ENCODE results near the gene FAM237A. TPM values are rescaled to one million over a fixed set of nuclear protein-coding genes. Genes with fewer than 3 reads are reported as not detected.

Gene FAM237A
- total RNA-seq, 1 experiment from 2014 or later: not detected

DNA sequence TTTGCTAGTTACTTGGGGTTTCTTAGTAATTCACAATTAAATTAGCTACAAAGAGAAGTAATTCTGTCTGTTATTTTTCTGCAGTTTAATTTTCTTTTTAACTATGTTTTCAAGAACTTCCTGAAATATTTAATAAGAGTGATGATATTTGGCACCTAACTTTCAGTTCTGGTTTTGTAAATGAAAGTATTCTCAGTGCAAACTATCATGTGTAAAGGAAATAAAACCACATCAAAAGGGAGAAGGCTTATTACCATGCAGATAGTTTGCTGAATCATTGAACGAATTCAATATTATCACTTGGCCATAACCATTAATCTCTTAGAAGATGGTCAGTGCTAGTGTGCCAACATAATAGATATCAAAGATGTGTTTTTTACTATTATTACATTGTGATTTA is 46.7 kb downstream of the FAM237A start:
- Mint-ChIP-seq H3K4me1 (ENCODE audit: low read depth, unreplicated experiment) (no peaks in the 10 kb centered on the region), H3K27ac (ENCODE audit: unreplicated experiment) (no peak overlapping the region), H3K27me3 (ENCODE audit: unreplicated experiment) (peaks cover 11% of the 10 kb centered on the region), H3K9me3 (ENCODE audit: low read depth, unreplicated experiment) (no peaks in the 10 kb centered on the region), H3K36me3 (ENCODE audit: insufficient read depth, unreplicated experiment) (no peaks in the 10 kb centered on the region), H3K4me3 (ENCODE audit: low read depth, unreplicated experiment) (no peak overlapping the region)
- intact Hi-C loops (cut with micrococcal nuclease; ENCODE audit: unreplicated experiment): no loop called here
- TF ChIP-seq, protein P1, sequence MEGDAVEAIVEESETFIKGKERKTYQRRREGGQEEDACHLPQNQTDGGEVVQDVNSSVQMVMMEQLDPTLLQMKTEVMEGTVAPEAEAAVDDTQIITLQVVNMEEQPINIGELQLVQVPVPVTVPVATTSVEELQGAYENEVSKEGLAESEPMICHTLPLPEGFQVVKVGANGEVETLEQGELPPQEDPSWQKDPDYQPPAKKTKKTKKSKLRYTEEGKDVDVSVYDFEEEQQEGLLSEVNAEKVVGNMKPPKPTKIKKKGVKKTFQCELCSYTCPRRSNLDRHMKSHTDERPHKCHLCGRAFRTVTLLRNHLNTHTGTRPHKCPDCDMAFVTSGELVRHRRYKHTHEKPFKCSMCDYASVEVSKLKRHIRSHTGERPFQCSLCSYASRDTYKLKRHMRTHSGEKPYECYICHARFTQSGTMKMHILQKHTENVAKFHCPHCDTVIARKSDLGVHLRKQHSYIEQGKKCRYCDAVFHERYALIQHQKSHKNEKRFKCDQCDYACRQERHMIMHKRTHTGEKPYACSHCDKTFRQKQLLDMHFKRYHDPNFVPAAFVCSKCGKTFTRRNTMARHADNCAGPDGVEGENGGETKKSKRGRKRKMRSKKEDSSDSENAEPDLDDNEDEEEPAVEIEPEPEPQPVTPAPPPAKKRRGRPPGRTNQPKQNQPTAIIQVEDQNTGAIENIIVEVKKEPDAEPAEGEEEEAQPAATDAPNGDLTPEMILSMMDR (IDR thresholded peaks at IDR 0.05; ENCODE audit: unreplicated experiment): no peak
- CTCF ChIA-PET: interaction anchor here (0.5 kb wide), 1 partner anchor 228 kb away, joined by 5 read pairs; no protein-coding TSS in a partner anchor
- no TSS peak for BruUV-seq (replicated peaks)
- DNase-seq: no peak

DNA sequence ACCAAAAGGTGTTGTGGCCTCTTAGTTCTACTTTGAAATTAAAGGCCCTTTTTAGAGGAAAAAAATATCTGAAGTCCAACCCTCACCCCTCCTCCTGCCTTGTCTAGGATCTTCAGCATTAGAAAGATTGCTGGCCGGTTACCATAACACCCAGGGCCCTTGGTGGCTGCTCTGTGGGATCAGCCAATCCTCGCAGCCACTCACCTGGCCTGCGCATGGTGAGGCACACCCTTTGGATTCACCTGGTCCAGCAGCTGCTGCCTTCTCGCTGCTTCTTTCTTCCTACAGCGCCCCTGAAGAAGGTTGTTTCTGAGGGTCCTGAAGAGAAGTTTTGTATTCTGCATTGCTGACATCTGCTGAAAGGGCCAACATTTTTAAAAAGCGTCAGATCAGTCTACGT is 50.7 kb downstream of the FAM237A start:
- CTCF ChIA-PET: no interaction called here

DNA sequence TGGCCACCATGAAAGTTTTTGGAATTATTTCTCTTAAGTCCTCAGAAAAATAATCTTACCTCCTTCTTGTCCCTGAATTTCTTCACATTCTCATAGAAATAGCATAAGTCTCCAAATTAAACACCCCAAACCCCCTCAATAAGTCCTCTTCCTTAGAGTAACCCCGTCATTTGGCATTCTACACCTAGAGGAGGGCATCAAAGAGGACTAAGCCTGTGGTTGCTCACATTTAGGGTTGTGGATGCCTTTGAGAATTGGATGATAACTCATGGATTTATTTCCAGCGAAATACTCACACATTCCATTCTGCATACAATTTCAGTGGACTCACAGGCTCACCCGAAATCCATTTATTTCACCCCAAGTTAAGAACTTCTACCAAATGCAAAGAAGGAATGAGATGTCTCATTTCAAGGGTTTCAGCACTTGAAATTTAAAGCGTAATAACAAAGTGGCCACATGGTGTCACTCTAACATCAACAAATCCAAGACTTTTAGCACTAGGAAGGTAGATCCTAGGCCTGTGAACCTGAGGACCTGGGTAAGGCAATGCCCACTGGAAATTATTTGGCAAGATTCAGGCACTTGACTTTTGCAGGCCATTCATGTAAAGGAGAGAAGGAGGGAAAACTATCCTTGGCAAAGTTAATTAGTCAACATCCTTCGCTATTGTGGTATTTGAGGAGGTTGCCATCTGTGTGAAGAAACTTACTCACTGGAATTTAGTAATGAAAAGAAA is 51.3 kb downstream of the FAM237A start:
- Mint-ChIP-seq H3K4me3 (ENCODE audit: low read depth, unreplicated experiment) (no peak overlapping the region), H3K36me3 (ENCODE audit: insufficient read depth, unreplicated experiment) (no peaks in the 10 kb centered on the region), H3K27ac (ENCODE audit: unreplicated experiment) (no peak overlapping the region), H3K27me3 (ENCODE audit: unreplicated experiment) (peaks cover 11% of the 10 kb centered on the region), H3K9me3 (ENCODE audit: low read depth, unreplicated experiment) (no peaks in the 10 kb centered on the region), H3K4me1 (ENCODE audit: low read depth, unreplicated experiment) (no peaks in the 10 kb centered on the region)
- DNase-seq: peak; percentile 58
- TF ChIP-seq, protein P1 (IDR thresholded peaks at IDR 0.05; ENCODE audit: unreplicated experiment): peak; percentile 70
- CTCF ChIA-PET: no interaction called here
- BruUV-seq (replicated peaks): no TSS peak
- intact Hi-C loops (cut with micrococcal nuclease; ENCODE audit: unreplicated experiment): loop anchor here (1.0 to 10.0 kb wide), 4 partner anchors 88 to 784 kb away; no protein-coding TSS in a partner anchor

More for the DNA sequence above, 50.7 kb downstream of the FAM237A start:
- H3K36me3 Mint-ChIP-seq (ENCODE audit: insufficient read depth, unreplicated experiment): no peaks in the 10 kb centered on the region
- intact Hi-C loops (cut with micrococcal nuclease; ENCODE audit: unreplicated experiment): loop anchor here (1.0 to 10.0 kb wide), 4 partner anchors 88 to 784 kb away; no protein-coding TSS in a partner anchor
- peaks cover 11% of the 10 kb centered on the region for H3K27me3 Mint-ChIP-seq (ENCODE audit: unreplicated experiment)
- H3K4me3 Mint-ChIP-seq (ENCODE audit: low read depth, unreplicated experiment): no peak overlapping the region
- H3K4me1 Mint-ChIP-seq (ENCODE audit: low read depth, unreplicated experiment): no peaks in the 10 kb centered on the region
- no TSS peak for BruUV-seq (replicated peaks)
- no peak for DNase-seq
- H3K27ac Mint-ChIP-seq (ENCODE audit: unreplicated experiment): no peak overlapping the region
- TF ChIP-seq, protein P1 (IDR thresholded peaks at IDR 0.05; ENCODE audit: unreplicated experiment): no peak
- no peaks in the 10 kb centered on the region for H3K9me3 Mint-ChIP-seq (ENCODE audit: low read depth, unreplicated experiment)

DNA sequence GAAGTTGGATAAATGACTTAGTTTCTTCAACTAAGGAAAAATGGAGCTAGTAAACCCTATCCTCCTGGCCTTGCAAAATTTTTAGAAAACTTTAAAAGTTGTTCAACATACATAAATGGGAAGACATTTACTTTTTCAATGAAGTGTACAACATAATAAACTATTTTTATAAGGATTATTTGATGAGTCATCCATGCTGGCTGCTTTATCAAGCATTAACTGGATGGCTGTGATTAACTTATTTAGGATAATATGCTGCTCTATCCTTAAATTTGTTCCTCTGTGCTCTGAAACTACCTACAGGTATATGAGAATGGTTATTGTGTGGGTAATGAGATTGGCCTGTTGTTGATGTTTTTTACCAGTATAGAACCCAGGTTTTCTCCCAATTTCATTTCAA is 54.6 kb downstream of the FAM237A start:
- no TSS peak for BruUV-seq (replicated peaks)
- TF ChIP-seq, protein P1 (IDR thresholded peaks at IDR 0.05; ENCODE audit: unreplicated experiment): no peak
- intact Hi-C loops (cut with micrococcal nuclease; ENCODE audit: unreplicated experiment): loop anchor here (10.0 kb wide), 1 partner anchor 288 kb away; no protein-coding TSS in a partner anchor
- Mint-ChIP-seq H3K4me1 (ENCODE audit: low read depth, unreplicated experiment) (no peaks in the 10 kb centered on the region), H3K27me3 (ENCODE audit: unreplicated experiment) (peaks cover 9% of the 10 kb centered on the region), H3K4me3 (ENCODE audit: low read depth, unreplicated experiment) (no peak overlapping the region), H3K27ac (ENCODE audit: unreplicated experiment) (no peak overlapping the region), H3K9me3 (ENCODE audit: low read depth, unreplicated experiment) (no peaks in the 10 kb centered on the region), H3K36me3 (ENCODE audit: insufficient read depth, unreplicated experiment) (no peaks in the 10 kb centered on the region)
- DNase-seq: no peak
- CTCF ChIA-PET: interaction anchor here (0.6 kb wide), 1 partner anchor 146 kb away, joined by 3 read pairs; no protein-coding TSS in a partner anchor

Measured in Calu3 (cell line).